Tibial nerve (tissue), 4 donors: Measurements from ENCODE around the gene LNPK. TPM values are rescaled to one million over a fixed set of nuclear protein-coding genes. Genes with fewer than 3 reads are reported as not detected.

Experiments used
- DNase-seq, 2 donors: peaks; one replicate each; pipeline ENCODE4 v3.0.0-alpha.2; 2019; ENCODE audit warnings: low spot score in 2 of 2
- H3K27ac ChIP-seq, 4 donors: fragments of 200-600 bp; sonication (generic) in 3 of 4; one replicate each; pipeline ENCODE4 v1.5.1; 2017 to 2019; ENCODE audit warnings: mild to moderate bottlenecking in 1 of 4
- H3K27me3 ChIP-seq, 2 donors: fragments of 200-600 bp; sonication (generic) in 1 of 2; one replicate each; pipeline versions ENCODE4 v1.5.1 to v1.6.0; 2017 to 2019
- H3K36me3 ChIP-seq, 3 donors: fragments of 200-600 bp; sonication (generic); one replicate each; pipeline ENCODE4 v1.5.1; 2018 to 2019
- H3K4me1 ChIP-seq, 4 donors: fragments of 200-600 bp; sonication (generic) in 3 of 4; one replicate each; pipeline ENCODE4 v1.5.1; 2017 to 2019
- H3K4me3 ChIP-seq, 4 donors: fragments of 200-600 bp; sonication (generic) in 3 of 4; one replicate each; pipeline ENCODE4 v1.5.1; 2017 to 2019; ENCODE audit warnings: mild to moderate bottlenecking in 1 of 4, moderate library complexity in 1 of 4
- H3K9me3 ChIP-seq, 4 donors: fragments of 200-600 bp; sonication (generic) in 3 of 4; one replicate each; pipeline ENCODE4 v1.5.1; 2017 to 2019
- EP300 ChIP-seq, 2 donors: sonication (generic); formaldehyde crosslinking; IDR thresholded peaks; one replicate each; pipeline ENCODE4 v1.6.1; 2017; ENCODE audit warnings: antibody characterized with exemption in 2 of 2, mild to moderate bottlenecking in 1 of 2
- POLR2A ChIP-seq, 2 donors: fragments of 450-650 bp; IDR thresholded peaks; one replicate each; pipeline ENCODE4 v1.6.1; 2017; ENCODE audit warnings: antibody characterized with exemption in 2 of 2, mild to moderate bottlenecking in 2 of 2, moderate library complexity in 2 of 2
- WGBS, 2 donors: methylation state at CpG; one replicate each; pipeline ENCODE4 v1.1.5; 2018; 5-methylcytosine and 5-hydroxymethylcytosine counted together
- total RNA-seq, 4 donors: library from RNA; depleted of rRNA; stranded (reverse); fragments of >200 nt; gene quantifications; one replicate each; pipeline ENCODE4 v1.1.0, GENCODE V29; 2016
- TF ChIP-seq, protein P1 (sequence below), 5 experiments: fragments of 200-600 bp in 3 of 5; fragments of 450-650 bp in 2 of 5; sonication (generic) in 3 of 5; IDR thresholded peaks; one replicate each; pipeline ENCODE4 v1.5.1; 2016 to 2019; ENCODE audit warnings: antibody characterized with exemption in 5 of 5, mild to moderate bottlenecking in 3 of 5, moderate library complexity in 2 of 5

LNPK gene
- total RNA-seq, 4 donors from 2014 or later = 17.4 to 27.3 (median 24.1) TPM

GRCh38 chr2:175981551-175981950 lies 20.5 kb downstream of the LNPK start:
- H3K4me1 ChIP-seq = no peaks in the 10 kb centered on the region
- 90 to 92% methylated on average over 1 of the region's 1 CpG for WGBS, 2 donors
- H3K4me3 ChIP-seq = no peak overlapping the region
- no peaks in the 10 kb centered on the region for H3K9me3 ChIP-seq
- TF ChIP-seq POLR2A (IDR thresholded peaks at IDR 0.05) (no peak), EP300 (IDR thresholded peaks at IDR 0.05) (no peak)
- TF ChIP-seq, protein P1, sequence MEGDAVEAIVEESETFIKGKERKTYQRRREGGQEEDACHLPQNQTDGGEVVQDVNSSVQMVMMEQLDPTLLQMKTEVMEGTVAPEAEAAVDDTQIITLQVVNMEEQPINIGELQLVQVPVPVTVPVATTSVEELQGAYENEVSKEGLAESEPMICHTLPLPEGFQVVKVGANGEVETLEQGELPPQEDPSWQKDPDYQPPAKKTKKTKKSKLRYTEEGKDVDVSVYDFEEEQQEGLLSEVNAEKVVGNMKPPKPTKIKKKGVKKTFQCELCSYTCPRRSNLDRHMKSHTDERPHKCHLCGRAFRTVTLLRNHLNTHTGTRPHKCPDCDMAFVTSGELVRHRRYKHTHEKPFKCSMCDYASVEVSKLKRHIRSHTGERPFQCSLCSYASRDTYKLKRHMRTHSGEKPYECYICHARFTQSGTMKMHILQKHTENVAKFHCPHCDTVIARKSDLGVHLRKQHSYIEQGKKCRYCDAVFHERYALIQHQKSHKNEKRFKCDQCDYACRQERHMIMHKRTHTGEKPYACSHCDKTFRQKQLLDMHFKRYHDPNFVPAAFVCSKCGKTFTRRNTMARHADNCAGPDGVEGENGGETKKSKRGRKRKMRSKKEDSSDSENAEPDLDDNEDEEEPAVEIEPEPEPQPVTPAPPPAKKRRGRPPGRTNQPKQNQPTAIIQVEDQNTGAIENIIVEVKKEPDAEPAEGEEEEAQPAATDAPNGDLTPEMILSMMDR (IDR thresholded peaks at IDR 0.05) = no peak
- H3K27me3 ChIP-seq = no peaks in the 10 kb centered on the region
- no peak overlapping the region for H3K27ac ChIP-seq
- no peak for DNase-seq
- peaks cover 0 to 49% (median 0%) of the 10 kb centered on the region in 3 donors for H3K36me3 ChIP-seq

DNA sequence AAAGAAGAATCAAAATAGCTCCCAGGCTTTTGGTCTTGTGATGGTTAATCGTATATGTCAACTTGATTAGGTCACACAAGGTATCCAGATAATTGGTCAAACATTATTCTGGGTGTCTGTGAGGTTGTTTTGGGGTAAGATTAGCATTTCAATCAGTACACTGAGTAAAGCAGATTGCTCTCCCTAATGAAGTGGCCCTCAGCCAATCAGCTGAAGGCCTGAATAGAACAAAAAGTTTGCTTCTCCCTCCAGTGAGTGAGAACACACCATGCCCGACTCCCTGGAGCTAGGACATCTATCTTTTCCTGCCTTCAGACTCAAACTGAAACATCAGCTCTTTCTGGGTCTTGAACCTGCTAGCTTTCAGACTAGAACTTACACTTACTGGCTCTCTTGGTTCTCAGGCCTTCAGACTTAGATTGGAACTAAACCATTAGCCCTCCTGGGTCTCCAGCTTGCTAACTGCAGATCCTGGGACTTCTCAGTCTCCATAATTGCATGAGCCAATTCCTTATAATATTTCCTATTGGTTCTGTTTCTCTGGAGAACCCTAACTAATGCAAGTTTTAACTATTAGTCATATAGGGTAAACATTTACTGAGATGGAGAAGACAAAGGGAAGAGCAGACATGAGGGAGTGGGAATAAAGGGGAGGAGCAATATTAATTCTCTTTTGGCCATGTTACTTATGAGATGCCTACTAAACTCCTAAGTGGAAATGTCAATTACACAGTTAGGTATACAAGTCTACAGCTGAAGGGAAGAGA lies 25.5 kb downstream of the LNPK start:
- Histone ChIP-seq H3K9me3 (no peaks in the 10 kb centered on the region), H3K36me3 (peaks cover 0 to 71% (median 0%) of the 10 kb centered on the region in 3 donors), H3K4me3 (no peak overlapping the region), H3K27me3 (no peaks in the 10 kb centered on the region), H3K27ac (no peak overlapping the region), H3K4me1 (no peaks in the 10 kb centered on the region)
- WGBS, 2 donors = 84 to 88% methylated on average over 2 of the region's 2 CpGs
- DNase-seq = no peak
- TF ChIP-seq, protein P1 (IDR thresholded peaks at IDR 0.05) = no peak
- TF ChIP-seq POLR2A (IDR thresholded peaks at IDR 0.05) = no peak
- TF ChIP-seq EP300 (IDR thresholded peaks at IDR 0.05) = no peak

GRCh38 chr2:175973373-175973772 lies 28.7 kb downstream of the LNPK start:
- TF ChIP-seq EP300 (IDR thresholded peaks at IDR 0.05) (no peak), POLR2A (IDR thresholded peaks at IDR 0.05) (no peak)
- TF ChIP-seq, protein P1 (IDR thresholded peaks at IDR 0.05) = no peak
- 96 to 100% methylated on average over 1 of the region's 1 CpG for WGBS, 2 donors
- DNase-seq = no peak

DNA sequence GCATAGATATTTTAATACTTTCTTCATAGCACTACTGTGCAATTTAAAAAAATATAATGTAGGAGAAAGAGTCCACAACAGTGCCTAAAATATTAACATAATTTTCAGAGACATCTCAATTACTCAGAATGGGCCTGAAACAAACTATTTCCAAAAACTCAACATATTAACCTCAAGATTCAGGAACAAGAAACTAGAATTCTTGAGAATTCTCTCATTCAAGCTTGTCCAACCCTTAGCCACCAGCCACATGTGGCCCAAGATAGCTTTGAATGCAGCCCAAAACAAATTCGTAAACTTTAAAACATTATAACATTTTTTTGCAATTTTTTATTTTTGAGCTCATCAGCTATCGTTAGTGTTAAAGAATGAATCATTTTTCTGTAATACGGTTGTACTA lies 35.2 kb downstream of the LNPK start:
- H3K27ac ChIP-seq = no peak overlapping the region
- peaks cover 0 to 17% (median 0%) of the 10 kb centered on the region in 3 donors for H3K36me3 ChIP-seq
- DNase-seq = no peak
- no peaks in the 10 kb centered on the region for H3K27me3 ChIP-seq
- peaks cover 0 to 8% (median 0%) of the 10 kb centered on the region in 4 donors for H3K9me3 ChIP-seq
- TF ChIP-seq, protein P1 (IDR thresholded peaks at IDR 0.05) = no peak
- no peak for TF ChIP-seq POLR2A (IDR thresholded peaks at IDR 0.05)
- TF ChIP-seq EP300 (IDR thresholded peaks at IDR 0.05) = no peak
- H3K4me3 ChIP-seq = no peak overlapping the region
- H3K4me1 ChIP-seq = no peaks in the 10 kb centered on the region
- 90 to 95% methylated on average over 3 of the region's 3 CpGs for WGBS, 2 donors

More at GRCh38 chr2:175973373-175973772, 28.7 kb downstream of the LNPK start:
- Histone ChIP-seq H3K4me3 (no peak overlapping the region), H3K9me3 (no peaks in the 10 kb centered on the region), H3K4me1 (no peaks in the 10 kb centered on the region), H3K27me3 (no peaks in the 10 kb centered on the region), H3K36me3 (peaks cover 0 to 59% (median 0%) of the 10 kb centered on the region in 3 donors), H3K27ac (no peak overlapping the region)

GRCh38 chr2:175965773-175966172 lies 36.3 kb downstream of the LNPK start:
- Histone ChIP-seq H3K9me3 (peaks cover 0 to 8% (median 0%) of the 10 kb centered on the region in 4 donors), H3K36me3 (peaks cover 0 to 28% (median 0%) of the 10 kb centered on the region in 3 donors), H3K27me3 (no peaks in the 10 kb centered on the region), H3K27ac (no peak overlapping the region), H3K4me1 (no peaks in the 10 kb centered on the region), H3K4me3 (no peak overlapping the region)
- DNase-seq = no peak
- TF ChIP-seq EP300 (IDR thresholded peaks at IDR 0.05) (no peak), POLR2A (IDR thresholded peaks at IDR 0.05) (no peak)
- TF ChIP-seq, protein P1 (IDR thresholded peaks at IDR 0.05) = no peak
- 95% methylated on average over 3 of the region's 3 CpGs for WGBS, 2 donors
